ENCODE measurements around the gene EFNB1. TPM values are rescaled to one million over a fixed set of nuclear protein-coding genes. Genes with fewer than 3 reads are reported as not detected.

The EFNB1 gene
- total RNA-seq, 2 experiments from 2014 or later: 1.8 to 1.9 TPM

DNA sequence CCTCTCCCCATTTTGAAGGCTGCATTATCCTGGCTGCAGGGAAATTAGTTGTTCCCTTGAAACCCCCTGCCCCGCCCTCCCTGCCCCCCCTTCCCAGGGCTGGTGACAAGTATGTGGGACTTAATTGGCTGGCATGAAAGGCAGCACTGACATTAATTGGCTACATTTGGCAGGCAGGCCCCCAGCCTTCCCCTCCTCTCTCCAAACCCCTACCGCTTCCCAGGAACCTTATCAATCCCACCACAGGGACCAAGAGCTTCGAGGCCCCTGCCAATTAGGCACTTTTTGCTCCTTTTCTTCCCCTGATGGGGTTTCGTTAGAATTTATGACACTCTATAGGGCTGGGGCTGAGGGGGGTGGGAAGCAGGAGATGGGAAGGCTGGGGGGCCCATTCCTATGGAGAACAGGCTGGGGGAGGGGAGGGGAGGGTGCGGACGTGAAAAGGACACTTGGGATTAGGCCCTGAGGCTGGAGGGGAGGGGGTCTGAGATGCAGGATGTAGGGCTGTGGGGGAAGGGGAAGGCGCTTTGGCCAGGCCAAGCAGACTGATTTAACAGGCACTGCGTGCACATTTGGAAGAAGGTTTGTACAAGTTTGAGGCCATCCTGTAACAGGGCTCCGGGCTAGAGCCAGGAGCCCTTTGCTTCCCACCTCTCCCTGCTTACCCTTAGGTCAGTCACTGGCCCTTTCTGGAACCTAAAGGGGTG, 52.2 kb downstream of the EFNB1 start:
- Histone ChIP-seq H2AFZ (ENCODE audit: low read length) (no peak overlapping the region), H3K4me1 (ENCODE audit: insufficient read depth, low read length, poor library complexity, severe bottlenecking) (no peaks in the 10 kb centered on the region), H3K9me3 (ENCODE audit: low read length) (no peaks in the 10 kb centered on the region), H3K4me2 (ENCODE audit: low read length) (no peak overlapping the region), H3K79me2 (ENCODE audit: insufficient read depth, low read depth, low read length) (no peaks in the 10 kb centered on the region), H3K9me2 (ENCODE audit: insufficient read depth, low read length) (no peaks in the 10 kb centered on the region), H3K36me3 (ENCODE audit: insufficient read depth, low read length) (no peaks in the 10 kb centered on the region), H3K4me3 (ENCODE audit: low read depth, low read length, poor library complexity, severe bottlenecking) (no peak overlapping the region), H4K20me1 (ENCODE audit: insufficient read depth, low read length) (no peaks in the 10 kb centered on the region), H3K27ac (ENCODE audit: low read depth, low read length, poor library complexity, severe bottlenecking) (no peak overlapping the region)
- intact Hi-C loops (cut with micrococcal nuclease; ENCODE audit: unreplicated experiment): no loop called here
- DNase-seq (ENCODE audit: low spot score): no peak
- no TSS peak for BruUV-seq (replicated peaks)
- ChIA-PET POLR2A (no interaction called here), CTCF (ENCODE audit: unreplicated experiment) (no interaction called here)
- TF ChIP-seq EZH2phosphoT487 (IDR thresholded peaks at IDR 0.05; ENCODE audit: borderline replicate concordance, low read depth, low read length): no peak
- TF ChIP-seq, protein P1, sequence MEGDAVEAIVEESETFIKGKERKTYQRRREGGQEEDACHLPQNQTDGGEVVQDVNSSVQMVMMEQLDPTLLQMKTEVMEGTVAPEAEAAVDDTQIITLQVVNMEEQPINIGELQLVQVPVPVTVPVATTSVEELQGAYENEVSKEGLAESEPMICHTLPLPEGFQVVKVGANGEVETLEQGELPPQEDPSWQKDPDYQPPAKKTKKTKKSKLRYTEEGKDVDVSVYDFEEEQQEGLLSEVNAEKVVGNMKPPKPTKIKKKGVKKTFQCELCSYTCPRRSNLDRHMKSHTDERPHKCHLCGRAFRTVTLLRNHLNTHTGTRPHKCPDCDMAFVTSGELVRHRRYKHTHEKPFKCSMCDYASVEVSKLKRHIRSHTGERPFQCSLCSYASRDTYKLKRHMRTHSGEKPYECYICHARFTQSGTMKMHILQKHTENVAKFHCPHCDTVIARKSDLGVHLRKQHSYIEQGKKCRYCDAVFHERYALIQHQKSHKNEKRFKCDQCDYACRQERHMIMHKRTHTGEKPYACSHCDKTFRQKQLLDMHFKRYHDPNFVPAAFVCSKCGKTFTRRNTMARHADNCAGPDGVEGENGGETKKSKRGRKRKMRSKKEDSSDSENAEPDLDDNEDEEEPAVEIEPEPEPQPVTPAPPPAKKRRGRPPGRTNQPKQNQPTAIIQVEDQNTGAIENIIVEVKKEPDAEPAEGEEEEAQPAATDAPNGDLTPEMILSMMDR (conservative IDR thresholded peaks at IDR 0.05; ENCODE audit: low read length): no peak

DNA sequence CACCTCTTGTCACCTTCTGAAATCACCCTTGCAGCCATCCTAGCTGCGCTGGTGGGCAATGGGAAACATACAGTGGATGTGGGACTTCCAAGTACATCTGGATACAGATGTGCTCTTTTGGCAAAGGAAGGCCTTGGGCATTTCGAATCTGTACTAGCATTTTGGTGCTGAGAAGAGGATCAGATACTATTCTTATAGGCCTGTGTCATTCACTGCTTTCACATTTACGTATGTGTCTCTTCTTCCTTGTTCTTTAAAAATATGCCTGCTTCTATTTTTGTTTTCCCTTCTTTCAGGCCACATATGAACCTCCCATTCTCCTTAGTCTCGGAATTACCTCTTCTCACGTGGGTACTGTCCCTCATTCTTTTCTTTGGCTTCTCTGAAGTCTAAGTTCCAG, 53.1 kb downstream of the EFNB1 start:
- CTCF ChIA-PET (ENCODE audit: unreplicated experiment): no interaction called here
- BruUV-seq (replicated peaks): no TSS peak
- POLR2A ChIA-PET: no interaction called here
- Histone ChIP-seq H3K4me1 (ENCODE audit: insufficient read depth, low read length, poor library complexity, severe bottlenecking) (no peaks in the 10 kb centered on the region), H4K20me1 (ENCODE audit: insufficient read depth, low read length) (no peaks in the 10 kb centered on the region), H3K36me3 (ENCODE audit: insufficient read depth, low read length) (no peaks in the 10 kb centered on the region), H3K9me2 (ENCODE audit: insufficient read depth, low read length) (no peaks in the 10 kb centered on the region), H3K27ac (ENCODE audit: low read depth, low read length, poor library complexity, severe bottlenecking) (no peak overlapping the region), H3K4me3 (ENCODE audit: low read depth, low read length, poor library complexity, severe bottlenecking) (no peak overlapping the region), H3K4me2 (ENCODE audit: low read length) (no peak overlapping the region), H3K79me2 (ENCODE audit: insufficient read depth, low read depth, low read length) (no peaks in the 10 kb centered on the region), H3K9me3 (ENCODE audit: low read length) (no peaks in the 10 kb centered on the region), H2AFZ (ENCODE audit: low read length) (no peak overlapping the region)
- no peak for DNase-seq (ENCODE audit: low spot score)
- TF ChIP-seq, protein P1 (conservative IDR thresholded peaks at IDR 0.05; ENCODE audit: low read length): no peak
- TF ChIP-seq EZH2phosphoT487 (IDR thresholded peaks at IDR 0.05; ENCODE audit: borderline replicate concordance, low read depth, low read length): no peak
- intact Hi-C loops (cut with micrococcal nuclease; ENCODE audit: unreplicated experiment): no loop called here

DNA sequence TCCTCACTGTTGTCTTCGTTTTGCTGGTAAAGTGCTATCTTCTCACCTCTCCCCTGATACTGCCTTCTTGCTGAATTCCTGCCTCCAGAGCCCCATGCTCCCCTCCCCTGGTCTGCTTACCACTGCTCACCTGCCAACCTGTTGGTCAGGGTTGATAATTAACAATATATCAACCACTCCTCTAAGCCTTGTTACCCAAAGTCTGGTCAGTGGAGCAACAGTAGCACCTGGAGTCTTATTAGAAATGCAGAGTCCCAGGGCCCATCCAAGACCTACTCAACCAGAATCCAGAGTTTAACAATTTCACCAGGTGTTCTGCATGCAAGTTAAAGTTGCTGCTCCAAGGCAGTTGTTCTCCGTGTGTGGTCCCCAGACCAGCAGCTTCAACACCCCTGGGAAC, 55.0 kb downstream of the EFNB1 start:
- Histone ChIP-seq H3K9me3 (ENCODE audit: low read length) (no peaks in the 10 kb centered on the region), H2AFZ (ENCODE audit: low read length) (no peak overlapping the region), H3K4me1 (ENCODE audit: insufficient read depth, low read length, poor library complexity, severe bottlenecking) (no peaks in the 10 kb centered on the region), H4K20me1 (ENCODE audit: insufficient read depth, low read length) (no peaks in the 10 kb centered on the region), H3K9me2 (ENCODE audit: insufficient read depth, low read length) (no peaks in the 10 kb centered on the region), H3K4me2 (ENCODE audit: low read length) (no peak overlapping the region), H3K36me3 (ENCODE audit: insufficient read depth, low read length) (no peaks in the 10 kb centered on the region), H3K27ac (ENCODE audit: low read depth, low read length, poor library complexity, severe bottlenecking) (no peak overlapping the region), H3K79me2 (ENCODE audit: insufficient read depth, low read depth, low read length) (no peaks in the 10 kb centered on the region), H3K4me3 (ENCODE audit: low read depth, low read length, poor library complexity, severe bottlenecking) (no peak overlapping the region)
- ChIA-PET CTCF (ENCODE audit: unreplicated experiment) (no interaction called here), POLR2A (no interaction called here)
- intact Hi-C loops (cut with micrococcal nuclease; ENCODE audit: unreplicated experiment): no loop called here
- TF ChIP-seq EZH2phosphoT487 (IDR thresholded peaks at IDR 0.05; ENCODE audit: borderline replicate concordance, low read depth, low read length): no peak
- TF ChIP-seq, protein P1 (conservative IDR thresholded peaks at IDR 0.05; ENCODE audit: low read length): no peak
- DNase-seq (ENCODE audit: low spot score): no peak
- no TSS peak for BruUV-seq (replicated peaks)

Measured in OCI-LY7 (cell line).